KOPT-K1 (cell line): ENCODE data around the gene BRF1.

Experiments
- H3K27ac ChIP-seq: fragments of 200-600 bp; sonication (generic); 2 replicates; pipeline ENCODE4 v1.5.1; 2016; ENCODE audit warnings: antibody characterized with exemption, mild to moderate bottlenecking, low read depth, low read length; ENCODE audit not compliant: poor library complexity, severe bottlenecking
- H3K36me3 ChIP-seq: fragments of 200-600 bp; sonication (generic); 2 replicates; pipeline ENCODE4 v1.5.1; 2017; ENCODE audit warnings: antibody characterized with exemption, mild to moderate bottlenecking, low read length, moderate library complexity; ENCODE audit not compliant: insufficient read depth
- H3K9me3 ChIP-seq: fragments of 200-600 bp; sonication (generic); 2 replicates; pipeline ENCODE4 v1.5.1; 2017; ENCODE audit warnings: antibody characterized with exemption, low read length, mild to moderate bottlenecking; ENCODE audit not compliant: insufficient read depth, poor library complexity, severe bottlenecking

Gene BRF1

DNA sequence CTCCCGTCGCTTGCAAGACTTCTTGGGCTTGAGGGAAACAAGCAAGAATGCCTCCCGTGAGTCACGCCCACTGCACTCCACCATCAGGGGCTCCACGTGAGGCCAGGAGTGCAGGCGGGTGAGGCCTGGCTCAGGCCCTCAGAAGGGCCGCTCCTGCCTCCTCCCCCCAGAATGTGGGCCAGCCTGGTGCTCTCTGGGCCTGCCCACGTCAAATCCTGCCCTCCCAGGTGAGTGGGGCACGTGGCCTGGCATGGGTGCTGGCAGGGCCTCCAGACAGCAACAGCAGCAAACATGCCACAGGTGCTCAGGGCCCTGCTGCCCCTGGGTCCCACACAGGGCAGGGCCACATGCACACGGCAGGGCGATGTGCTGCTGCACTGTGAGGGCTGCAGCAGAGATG, 83.0 kb downstream of the BRF1 start:
- Histone ChIP-seq H3K27ac (no peak overlapping the region), H3K36me3 (peaks cover 47% of the 10 kb centered on the region; the same call in 1 of the 2 replicates), H3K9me3 (no peaks in the 10 kb centered on the region)

DNA sequence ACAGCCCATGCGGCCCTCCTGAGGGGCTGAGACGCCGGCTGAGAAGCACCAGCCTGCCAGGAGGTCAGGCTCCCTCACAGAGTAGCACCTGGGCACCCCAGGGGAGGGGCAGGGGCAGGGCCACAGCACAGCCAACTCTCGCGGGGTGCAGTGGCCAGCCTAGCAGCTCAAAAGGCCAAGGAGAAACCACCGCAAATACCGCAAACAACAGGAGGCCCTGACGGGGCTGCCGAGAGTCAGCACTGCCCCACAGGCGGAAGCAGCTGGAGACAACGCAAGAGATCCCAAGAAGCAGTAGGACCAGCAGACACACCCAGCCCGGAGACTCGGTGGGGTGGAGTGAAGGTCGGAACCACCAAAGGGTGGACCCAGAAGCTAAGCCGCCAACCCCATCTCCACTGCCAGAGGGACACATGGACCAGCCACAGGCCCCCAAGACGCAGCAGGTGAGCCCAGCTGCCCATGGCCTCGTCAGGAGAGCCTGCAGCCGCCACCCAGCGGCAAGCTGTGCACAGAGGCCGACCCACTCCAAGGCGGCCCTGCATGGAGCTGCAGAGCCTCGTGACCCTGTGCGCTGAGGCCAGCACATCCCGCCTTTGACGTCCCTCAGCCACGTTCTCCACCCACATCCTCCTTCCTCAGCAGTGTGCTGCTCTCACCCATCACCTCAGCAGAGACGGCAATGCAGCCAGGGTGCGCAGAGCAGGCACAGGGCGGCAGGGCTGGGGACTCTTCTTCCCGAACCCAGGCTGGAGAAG, 84.1 kb downstream of the BRF1 start:
- H3K27ac ChIP-seq = no peak overlapping the region
- H3K36me3 ChIP-seq = peaks cover 46% of the 10 kb centered on the region; the same call in 1 of the 2 replicates
- H3K9me3 ChIP-seq = no peaks in the 10 kb centered on the region

DNA sequence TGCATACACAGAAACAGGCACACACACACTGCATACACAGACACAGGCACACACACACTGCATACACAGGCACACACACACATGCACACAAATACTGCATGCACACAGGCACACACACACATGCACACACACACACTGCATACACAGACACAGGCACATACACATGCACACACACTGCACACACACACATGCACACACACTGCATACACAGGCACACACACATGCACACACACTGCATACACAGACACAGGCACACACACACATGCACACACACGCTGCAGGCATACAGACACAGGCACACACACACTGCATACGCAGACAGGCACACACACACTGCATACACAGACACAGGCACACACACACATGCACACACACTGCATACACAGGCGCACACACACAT, 85.2 kb downstream of the BRF1 start:
- Histone ChIP-seq H3K36me3 (peaks cover 35% of the 10 kb centered on the region; the same call in 1 of the 2 replicates), H3K27ac (no peak overlapping the region), H3K9me3 (no peaks in the 10 kb centered on the region)

DNA sequence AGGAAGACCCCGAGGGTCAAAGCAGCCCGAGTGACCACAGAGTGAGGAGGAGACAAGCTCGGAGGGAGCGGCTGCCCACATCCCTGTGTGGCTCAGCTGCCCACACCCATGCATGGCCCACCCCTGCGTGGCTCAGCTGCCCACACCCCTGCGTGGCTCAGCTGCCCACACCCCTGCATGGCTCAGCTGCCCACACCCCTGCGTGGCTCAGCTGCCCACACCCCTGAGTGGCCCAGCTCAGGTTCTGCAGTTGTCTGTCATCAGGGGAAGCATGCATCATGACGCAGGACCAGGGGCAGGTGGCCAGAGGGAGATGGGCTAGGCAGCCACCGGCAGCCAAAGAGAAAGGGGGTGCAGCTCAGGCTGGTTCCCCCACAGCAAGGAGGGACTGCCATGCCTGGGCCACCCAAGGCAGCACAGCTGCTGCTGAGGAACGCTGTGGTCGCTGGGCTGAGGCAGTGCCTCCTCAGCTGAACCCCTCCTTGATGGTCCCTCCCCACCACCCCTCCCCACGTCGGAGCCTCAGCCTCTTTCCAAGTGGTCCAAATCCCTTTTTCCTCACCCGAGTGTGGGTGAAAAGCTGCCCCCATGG, 86.4 kb downstream of the BRF1 start:
- H3K36me3 ChIP-seq = peaks cover 32% of the 10 kb centered on the region; the same call in 1 of the 2 replicates
- no peaks in the 10 kb centered on the region for H3K9me3 ChIP-seq
- no peak overlapping the region for H3K27ac ChIP-seq

DNA sequence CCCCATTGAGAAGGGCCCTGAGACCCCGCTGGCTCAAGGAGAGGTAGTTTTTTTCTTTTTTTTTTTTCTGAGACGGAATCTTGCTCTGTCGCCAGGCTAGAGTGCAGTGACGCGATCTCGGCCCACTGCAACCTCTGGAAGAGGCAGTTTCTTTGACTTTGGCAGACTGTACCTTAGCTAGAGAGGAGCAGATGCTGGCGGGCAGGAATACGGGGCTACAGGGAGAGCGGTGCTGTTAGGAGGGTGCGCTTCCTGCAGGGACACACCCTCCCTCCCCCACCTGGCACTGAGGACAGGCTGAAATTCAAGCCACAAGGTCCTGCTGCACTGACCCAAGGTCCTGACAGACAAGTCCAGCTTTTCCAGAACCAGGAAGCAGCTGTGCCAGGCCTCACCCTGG, 87.4 kb downstream of the BRF1 start:
- no peaks in the 10 kb centered on the region for H3K9me3 ChIP-seq
- no peak overlapping the region for H3K27ac ChIP-seq
- peaks cover 22% of the 10 kb centered on the region; the same call in 1 of the 2 replicates for H3K36me3 ChIP-seq

DNA sequence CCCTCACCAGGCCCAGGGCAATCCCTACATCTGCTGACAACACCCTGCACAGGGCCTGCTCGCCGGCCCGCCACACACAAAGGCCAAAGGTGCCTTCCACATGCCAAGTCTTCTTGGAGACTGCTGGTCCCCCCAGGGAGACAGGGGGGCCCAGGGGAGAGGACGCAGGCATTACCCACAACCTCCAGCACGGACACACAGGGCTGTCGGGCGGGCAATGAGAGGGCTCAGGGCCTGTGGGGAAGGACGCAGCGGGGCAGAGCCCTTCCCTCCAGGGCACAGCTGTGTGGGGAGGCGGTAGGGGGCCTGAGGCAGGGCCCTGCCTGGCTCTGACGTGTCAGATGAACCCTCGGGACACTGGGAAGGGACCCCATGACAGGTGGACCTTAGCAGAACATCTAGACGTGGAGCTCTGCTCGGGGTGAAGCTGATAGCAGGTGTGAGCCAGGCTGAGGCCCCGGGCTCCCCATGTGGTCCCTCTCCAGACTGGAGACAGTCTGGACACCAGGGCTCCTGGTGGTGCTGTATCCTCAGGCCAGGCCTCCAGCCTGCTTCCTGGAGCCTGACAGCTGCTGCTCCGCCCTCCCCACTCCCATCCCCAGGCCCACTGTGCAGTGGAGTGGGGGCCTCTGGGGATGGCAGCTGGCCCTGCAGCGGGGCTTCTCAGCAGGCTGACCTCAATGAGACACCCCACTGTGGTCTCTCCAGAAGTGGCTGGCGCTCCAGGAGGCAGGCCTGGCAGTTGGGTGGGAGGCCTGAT, 88.1 kb downstream of the BRF1 start:
- Histone ChIP-seq H3K36me3 (peaks cover 18% of the 10 kb centered on the region; the same call in 1 of the 2 replicates), H3K27ac (no peak overlapping the region), H3K9me3 (no peaks in the 10 kb centered on the region)

DNA sequence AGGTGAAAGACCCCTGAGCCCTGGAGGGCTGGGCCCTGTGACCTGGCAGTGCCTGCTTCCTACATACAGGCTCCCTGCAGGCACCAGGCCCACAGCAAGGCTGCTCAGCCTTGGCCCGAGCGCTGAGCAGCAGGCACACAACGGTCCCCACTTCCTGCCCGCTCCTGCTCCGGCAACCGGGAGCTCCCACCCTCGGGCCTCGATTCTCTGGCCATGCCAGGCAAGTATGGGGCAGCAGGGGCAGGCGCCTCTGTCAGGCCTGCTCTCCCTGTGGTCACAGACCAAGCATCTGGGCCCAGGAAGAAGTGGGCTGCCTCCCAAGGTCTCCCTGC, 89.1 kb downstream of the BRF1 start:
- Histone ChIP-seq H3K27ac (no peak overlapping the region), H3K36me3 (peaks cover 18% of the 10 kb centered on the region; the same call in 1 of the 2 replicates), H3K9me3 (no peaks in the 10 kb centered on the region)

DNA sequence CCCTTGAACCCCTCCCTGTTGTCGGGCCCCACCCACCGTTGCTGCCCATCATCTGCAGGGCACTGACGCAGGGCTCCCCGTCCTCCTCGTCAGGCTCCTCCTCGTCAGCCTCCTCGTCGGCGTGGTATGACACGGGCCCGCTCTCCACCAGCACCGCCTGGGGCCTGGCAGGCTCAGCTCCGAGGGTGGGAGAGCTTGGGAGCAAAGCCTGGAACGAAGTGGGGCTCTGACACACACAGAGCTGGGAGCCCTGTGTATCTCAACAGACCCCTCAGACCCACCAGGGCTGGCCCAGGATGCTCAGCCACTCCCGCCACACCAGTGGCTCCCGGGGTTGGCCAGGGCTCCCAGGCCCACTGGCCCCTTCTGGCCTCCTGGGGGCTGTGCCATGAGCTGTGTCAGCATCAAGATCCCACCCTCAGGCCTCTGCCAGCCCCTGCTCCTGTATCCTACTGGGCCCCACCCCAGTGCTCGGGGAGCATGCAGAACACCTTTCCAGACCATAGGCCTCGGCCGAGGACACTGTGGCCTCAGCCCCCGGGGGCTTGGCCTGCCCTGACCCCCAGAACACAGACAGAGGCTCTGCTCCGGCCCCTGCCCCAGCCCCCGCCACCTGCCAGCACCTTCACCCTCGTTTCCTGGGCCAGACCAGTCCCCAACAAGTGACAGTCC, 89.6 kb downstream of the BRF1 start:
- Histone ChIP-seq H3K27ac (no peak overlapping the region), H3K9me3 (no peaks in the 10 kb centered on the region), H3K36me3 (peaks cover 18% of the 10 kb centered on the region; the same call in 1 of the 2 replicates)

DNA sequence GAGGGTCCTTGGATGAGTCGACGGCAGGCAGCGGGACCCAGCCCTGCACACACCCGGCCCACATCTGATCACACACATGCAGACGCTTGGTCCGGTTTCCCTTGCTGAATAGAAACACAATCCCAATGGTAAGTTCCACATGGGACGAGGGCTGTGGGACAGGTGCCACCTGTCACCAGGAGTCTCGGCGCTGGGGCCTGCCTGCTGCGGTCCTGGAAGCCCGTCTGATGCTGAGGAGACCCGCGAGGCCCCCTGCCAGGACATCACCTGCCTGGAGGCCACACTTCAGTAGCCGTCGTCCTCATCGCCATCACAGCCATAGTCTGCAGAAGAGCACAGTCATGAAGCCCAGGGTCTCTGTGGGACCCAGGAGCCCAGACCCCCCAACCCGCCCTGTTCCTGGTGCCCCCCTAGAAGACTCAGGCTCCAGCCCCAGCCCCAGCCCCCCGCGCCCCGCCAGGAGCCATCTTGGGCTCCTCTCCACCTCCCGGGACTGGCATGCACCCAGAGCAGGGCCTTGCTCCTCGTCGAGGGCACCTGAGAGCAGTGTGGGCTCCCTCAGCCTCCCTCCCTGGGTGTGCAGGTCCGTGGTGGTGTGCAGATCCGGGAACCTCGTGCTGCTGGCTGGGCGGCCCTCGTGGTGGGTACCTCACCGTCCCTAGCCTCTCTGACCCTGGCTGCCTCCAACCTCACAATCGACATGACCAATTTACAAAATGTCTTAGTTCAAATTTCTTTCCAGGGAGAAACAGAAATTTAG, 90.4 kb downstream of the BRF1 start:
- peaks cover 18% of the 10 kb centered on the region; the same call in 1 of the 2 replicates for H3K36me3 ChIP-seq
- H3K9me3 ChIP-seq = no peaks in the 10 kb centered on the region
- no peak overlapping the region for H3K27ac ChIP-seq

DNA sequence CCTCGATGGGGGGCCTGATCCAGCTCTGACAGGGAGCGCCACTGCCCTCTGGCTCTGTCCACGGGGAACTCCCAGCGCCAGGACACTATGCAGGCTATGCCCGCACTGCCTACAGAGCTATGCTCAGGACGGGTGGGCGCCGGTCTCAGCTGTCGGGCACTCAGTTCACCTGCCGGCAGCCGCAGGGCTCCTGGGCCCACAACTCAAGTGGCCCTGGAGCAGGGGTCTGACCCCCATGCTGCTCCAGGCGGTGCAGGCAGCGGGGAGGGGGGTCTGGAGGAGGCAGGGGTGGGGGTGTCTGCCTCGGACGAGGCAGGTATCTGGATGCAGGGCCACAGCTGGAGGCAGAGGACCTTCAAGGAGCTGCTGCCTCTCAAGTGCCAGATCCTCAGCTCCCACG, 91.2 kb downstream of the BRF1 start:
- Histone ChIP-seq H3K9me3 (no peaks in the 10 kb centered on the region), H3K36me3 (peaks cover 14% of the 10 kb centered on the region; the same call in 1 of the 2 replicates), H3K27ac (no peak overlapping the region)

DNA sequence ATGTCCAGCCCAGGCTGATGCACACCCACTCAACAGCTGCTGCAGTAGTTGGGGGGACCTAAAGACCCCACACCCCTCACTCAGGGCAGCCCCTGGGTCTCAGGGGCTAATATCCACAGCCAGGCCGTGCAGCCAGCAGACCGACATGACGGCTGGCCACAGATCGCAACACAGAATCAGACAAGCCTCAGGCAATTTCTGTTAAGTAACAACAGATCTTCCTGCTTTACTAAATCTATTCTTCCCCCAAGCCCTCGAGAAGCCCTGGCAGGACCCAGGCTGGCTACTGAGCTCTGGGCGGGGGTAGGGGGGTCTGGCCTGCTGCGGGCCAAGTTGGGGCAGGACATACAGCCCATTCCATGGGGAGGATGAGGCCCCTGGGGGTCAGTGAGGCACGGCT, 91.7 kb downstream of the BRF1 start:
- Histone ChIP-seq H3K27ac (no peak overlapping the region), H3K9me3 (no peaks in the 10 kb centered on the region), H3K36me3 (peaks cover 9% of the 10 kb centered on the region; the same call in 1 of the 2 replicates)

DNA sequence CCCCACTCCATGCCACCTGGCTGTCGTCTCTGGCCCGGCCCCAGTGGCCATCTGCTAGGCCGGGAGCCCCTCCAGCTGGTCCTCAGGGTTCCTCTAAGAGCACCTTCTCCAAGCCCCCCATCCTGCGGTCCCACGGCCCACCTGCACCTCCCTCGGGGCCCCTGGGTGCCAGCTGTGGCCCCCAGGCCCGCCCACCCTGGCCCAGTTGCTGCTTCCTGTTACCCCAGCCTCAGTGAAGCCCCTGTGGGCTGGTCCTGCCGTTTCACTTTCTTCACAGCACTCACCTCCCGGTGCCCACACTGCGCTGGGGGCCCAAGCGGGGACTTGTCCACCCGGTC, 92.1 kb downstream of the BRF1 start:
- Histone ChIP-seq H3K9me3 (no peaks in the 10 kb centered on the region), H3K36me3 (peaks cover 9% of the 10 kb centered on the region; the same call in 1 of the 2 replicates), H3K27ac (no peak overlapping the region)

DNA sequence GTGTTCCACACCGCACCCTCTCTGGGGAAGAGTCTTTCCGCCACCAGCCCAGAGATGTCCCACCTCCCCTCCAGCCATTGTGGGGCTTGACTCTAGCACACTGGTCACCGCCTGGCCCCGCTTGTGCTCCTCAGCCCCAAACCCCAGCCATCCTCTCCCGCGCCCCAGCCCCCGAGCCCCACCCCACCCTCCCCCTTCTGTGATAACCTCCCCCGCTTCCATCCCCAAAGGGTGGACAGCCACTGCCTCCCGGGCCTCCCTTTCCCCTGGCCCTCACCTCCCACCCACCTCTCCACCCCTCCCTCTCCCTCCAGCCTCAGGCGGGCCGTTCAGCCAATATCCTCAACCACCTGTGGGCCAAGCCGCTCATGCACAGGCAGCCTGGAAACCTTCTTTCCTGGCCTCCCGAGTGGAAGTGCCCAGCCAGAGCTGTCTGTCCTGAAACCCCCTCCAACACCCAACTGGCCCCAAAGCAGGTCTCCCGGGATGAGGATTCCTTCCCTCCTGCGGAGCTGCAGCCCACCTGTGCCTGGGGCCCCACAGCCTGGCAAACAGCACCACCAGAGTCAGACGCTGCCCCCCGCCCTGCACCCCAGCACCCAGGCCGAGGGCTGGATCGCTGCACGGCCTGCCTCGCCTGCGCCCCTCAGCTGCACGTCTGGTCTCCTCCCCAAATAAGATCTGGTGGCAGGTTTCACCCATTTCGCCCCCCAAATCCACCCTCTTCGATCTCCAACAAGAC, 92.6 kb downstream of the BRF1 start:
- H3K27ac ChIP-seq = no peak overlapping the region
- H3K36me3 ChIP-seq = peaks cover 6% of the 10 kb centered on the region; the same call in 1 of the 2 replicates
- H3K9me3 ChIP-seq = no peaks in the 10 kb centered on the region

DNA sequence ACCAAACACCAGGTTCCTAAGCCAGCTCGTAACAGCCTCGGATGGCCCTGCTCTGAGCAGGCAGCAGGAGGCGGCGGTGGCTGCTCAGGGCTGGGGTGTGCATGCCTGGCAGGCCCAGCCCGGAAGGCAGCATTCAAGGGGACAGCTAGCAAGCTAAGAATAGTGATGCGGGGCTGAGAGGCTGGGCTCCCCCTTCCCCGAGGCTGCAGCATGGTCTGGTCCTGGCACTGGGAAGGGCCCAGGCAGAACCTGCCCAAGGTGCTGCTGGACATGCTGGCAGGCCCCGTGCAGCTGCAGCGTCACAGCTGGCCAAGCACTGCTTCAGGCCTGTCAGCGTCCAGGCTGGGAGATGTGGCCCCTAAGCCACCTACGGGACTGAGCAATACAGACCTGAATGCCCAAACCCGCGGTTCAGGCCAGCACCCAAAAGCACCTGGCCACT, 93.3 kb downstream of the BRF1 start:
- no peaks in the 10 kb centered on the region; the same call in 1 of the 2 replicates for H3K36me3 ChIP-seq
- no peak overlapping the region for H3K27ac ChIP-seq
- H3K9me3 ChIP-seq = no peaks in the 10 kb centered on the region
